Mammary epithelial cell (primary cell): ENCODE measurements around the gene DUSP18.

Experiments used
- CTCF ChIP-seq, 2 donors: IDR thresholded peaks in 1 of 2; conservative IDR thresholded peaks in 1 of 2; 2 replicates each; pipeline ENCODE4 v1.5.1; 2011 to 2012; ENCODE audit warnings: inconsistent platforms in 2 of 2, low read length in 2 of 2, mild to moderate bottlenecking in 2 of 2, control low read depth in 1 of 2, low read depth in 1 of 2; ENCODE audit not compliant: insufficient read depth in 1 of 2; ENCODE audit errors: extremely low read depth in 1 of 2
- EZH2 ChIP-seq: IDR thresholded peaks from 2 replicates; pipeline ENCODE4 v1.6.1; 2012; ENCODE audit warnings: low read length, inconsistent platforms, borderline replicate concordance

- no peak for TF ChIP-seq CTCF (conservative IDR thresholded peaks at IDR 0.05 in 1 of 2, IDR thresholded peaks at IDR 0.05 in 1 of 2; ENCODE audit: extremely low read depth in 1 of 2, insufficient read depth in 1 of 2, low read depth in 1 of 2, low read length in 2 of 2)
- no peak for TF ChIP-seq EZH2
Measured at GRCh38 chr22:30687358-30687757, 19.7 kb upstream of the DUSP18 start.
